Measurements from ENCODE around the gene TPCN2.
"Not testable (repeated sequence)": the region's sequence is repeated elsewhere in the genome, so short reads cannot be mapped to it uniquely, and the experiment has no call there.

The TPCN2 gene

GRCh38 chr11:69048694-69049489 is at the start of gene TPCN2:
TSS of gene TPCN2 (plus strand) at chr11:69048932. CDS start at chr11:69048998, 66 bp downstream.
- Histone ChIP-seq H3K27ac (ENCODE audit: low read depth, low read length) (peak within 1 kb of the TSS; percentile 47), H3K36me3 (ENCODE audit: control insufficient read depth, insufficient read depth, low read length) (0 out of 2 replicates have a peak, but pooled peaks cover 3% of the 10 kb centered on the region), H3K9me3 (ENCODE audit: control insufficient read depth, insufficient read depth, low read length) (no peaks in the 10 kb centered on the region), H3K4me3 (ENCODE audit: low read depth, low read length) (peak within 1 kb of the TSS; percentile 79), H3K9ac (ENCODE audit: low read depth, low read length) (peak within 1 kb of the TSS; percentile 75; the same call in 1 of the 2 replicates), H3K4me1 (ENCODE audit: control insufficient read depth, insufficient read depth, low read length) (peaks cover 16% of the 10 kb centered on the region), H3K27me3 (ENCODE audit: control insufficient read depth, insufficient read depth, low read length) (no peaks in the 10 kb centered on the region)

GRCh38 chr11:68999093-68999747 is 49.5 kb upstream of the TPCN2 start:
- no peaks in the 10 kb centered on the region for H3K27me3 ChIP-seq (ENCODE audit: control insufficient read depth, insufficient read depth, low read length)
- peaks cover 4% of the 10 kb centered on the region; the same call in 1 of the 2 replicates for H3K4me1 ChIP-seq (ENCODE audit: control insufficient read depth, insufficient read depth, low read length)
- no peak overlapping the region for H3K27ac ChIP-seq (ENCODE audit: low read depth, low read length)
- no peaks in the 10 kb centered on the region for H3K36me3 ChIP-seq (ENCODE audit: control insufficient read depth, insufficient read depth, low read length)
- H3K9ac ChIP-seq (ENCODE audit: low read depth, low read length): no peak overlapping the region
- H3K9me3 ChIP-seq (ENCODE audit: control insufficient read depth, insufficient read depth, low read length): no peaks in the 10 kb centered on the region
- no peak overlapping the region for H3K4me3 ChIP-seq (ENCODE audit: low read depth, low read length)

- not testable (repeated sequence) for H3K27ac ChIP-seq (ENCODE audit: low read depth, low read length); H3K9me3 ChIP-seq (ENCODE audit: control insufficient read depth, insufficient read depth, low read length); H3K36me3 ChIP-seq (ENCODE audit: control insufficient read depth, insufficient read depth, low read length); H3K9ac ChIP-seq (ENCODE audit: low read depth, low read length); H3K4me1 ChIP-seq (ENCODE audit: control insufficient read depth, insufficient read depth, low read length); H3K4me3 ChIP-seq (ENCODE audit: low read depth, low read length); H3K27me3 ChIP-seq (ENCODE audit: control insufficient read depth, insufficient read depth, low read length)
Observed at GRCh38 chr11:68999748-69000355, 48.9 kb upstream of the TPCN2 start.

- no peaks in the 10 kb centered on the region for H3K9me3 ChIP-seq (ENCODE audit: control insufficient read depth, insufficient read depth, low read length)
- H3K4me1 ChIP-seq (ENCODE audit: control insufficient read depth, insufficient read depth, low read length): peaks cover 4% of the 10 kb centered on the region; the same call in 1 of the 2 replicates
- no peaks in the 10 kb centered on the region for H3K27me3 ChIP-seq (ENCODE audit: control insufficient read depth, insufficient read depth, low read length)
- H3K36me3 ChIP-seq (ENCODE audit: control insufficient read depth, insufficient read depth, low read length): no peaks in the 10 kb centered on the region
- no peak overlapping the region for H3K4me3 ChIP-seq (ENCODE audit: low read depth, low read length)
- no peak overlapping the region for H3K9ac ChIP-seq (ENCODE audit: low read depth, low read length)
- H3K27ac ChIP-seq (ENCODE audit: low read depth, low read length): no peak overlapping the region
Observed at GRCh38 chr11:69000391-69000790, 48.3 kb upstream of the TPCN2 start.

- H3K4me3 ChIP-seq (ENCODE audit: low read depth, low read length): no peak overlapping the region
- no peaks in the 10 kb centered on the region for H3K9me3 ChIP-seq (ENCODE audit: control insufficient read depth, insufficient read depth, low read length)
- no peaks in the 10 kb centered on the region for H3K27me3 ChIP-seq (ENCODE audit: control insufficient read depth, insufficient read depth, low read length)
- peaks cover 4% of the 10 kb centered on the region; the same call in 1 of the 2 replicates for H3K4me1 ChIP-seq (ENCODE audit: control insufficient read depth, insufficient read depth, low read length)
- no peaks in the 10 kb centered on the region for H3K36me3 ChIP-seq (ENCODE audit: control insufficient read depth, insufficient read depth, low read length)
- no peak overlapping the region for H3K27ac ChIP-seq (ENCODE audit: low read depth, low read length)
- no peak overlapping the region for H3K9ac ChIP-seq (ENCODE audit: low read depth, low read length)
Observed at GRCh38 chr11:69000831-69001242, 47.9 kb upstream of the TPCN2 start.

GRCh38 chr11:69001243-69002081 is 47.3 kb upstream of the TPCN2 start:
- Histone ChIP-seq H3K36me3 (ENCODE audit: control insufficient read depth, insufficient read depth, low read length) (no peaks in the 10 kb centered on the region), H3K9ac (ENCODE audit: low read depth, low read length) (no peak overlapping the region), H3K9me3 (ENCODE audit: control insufficient read depth, insufficient read depth, low read length) (no peaks in the 10 kb centered on the region), H3K27ac (ENCODE audit: low read depth, low read length) (no peak overlapping the region), H3K4me3 (ENCODE audit: low read depth, low read length) (no peak overlapping the region), H3K27me3 (ENCODE audit: control insufficient read depth, insufficient read depth, low read length) (no peaks in the 10 kb centered on the region), H3K4me1 (ENCODE audit: control insufficient read depth, insufficient read depth, low read length) (peaks cover 4% of the 10 kb centered on the region; the same call in 1 of the 2 replicates)

DNA sequence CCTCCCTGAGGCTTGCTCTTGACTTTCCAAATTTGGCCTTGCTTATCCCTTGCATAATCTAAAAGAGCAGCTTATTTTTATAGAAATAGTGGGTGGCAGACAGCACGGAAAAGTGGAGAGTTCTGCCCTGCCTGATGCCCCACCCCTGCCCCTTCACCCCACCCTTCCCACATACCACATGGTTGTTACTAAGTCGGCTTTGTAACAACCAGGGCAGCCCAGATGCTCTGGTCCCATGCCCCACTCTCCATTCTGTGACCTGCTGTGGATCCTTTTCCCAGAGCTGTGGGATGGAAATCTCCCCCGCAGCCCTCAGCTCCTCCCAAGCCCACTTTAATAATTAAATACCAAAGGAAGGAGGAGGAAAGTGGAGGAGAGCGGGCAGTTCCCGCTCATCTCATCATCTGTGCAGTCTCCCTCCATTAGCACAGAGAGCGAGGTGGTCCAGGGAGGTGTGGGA is 46.6 kb upstream of the TPCN2 start:
- no peak overlapping the region for H3K27ac ChIP-seq (ENCODE audit: low read depth, low read length)
- no peak overlapping the region for H3K4me3 ChIP-seq (ENCODE audit: low read depth, low read length)
- no peaks in the 10 kb centered on the region for H3K27me3 ChIP-seq (ENCODE audit: control insufficient read depth, insufficient read depth, low read length)
- no peaks in the 10 kb centered on the region for H3K36me3 ChIP-seq (ENCODE audit: control insufficient read depth, insufficient read depth, low read length)
- H3K9ac ChIP-seq (ENCODE audit: low read depth, low read length): no peak overlapping the region
- no peaks in the 10 kb centered on the region for H3K9me3 ChIP-seq (ENCODE audit: control insufficient read depth, insufficient read depth, low read length)
- H3K4me1 ChIP-seq (ENCODE audit: control insufficient read depth, insufficient read depth, low read length): peaks cover 4% of the 10 kb centered on the region; the same call in 1 of the 2 replicates

- Histone ChIP-seq H3K9ac (ENCODE audit: low read depth, low read length) (no peak overlapping the region), H3K27me3 (ENCODE audit: control insufficient read depth, insufficient read depth, low read length) (no peaks in the 10 kb centered on the region), H3K4me1 (ENCODE audit: control insufficient read depth, insufficient read depth, low read length) (peaks cover 7% of the 10 kb centered on the region; the same call in 1 of the 2 replicates), H3K4me3 (ENCODE audit: low read depth, low read length) (no peak overlapping the region), H3K36me3 (ENCODE audit: control insufficient read depth, insufficient read depth, low read length) (no peaks in the 10 kb centered on the region), H3K27ac (ENCODE audit: low read depth, low read length) (no peak overlapping the region), H3K9me3 (ENCODE audit: control insufficient read depth, insufficient read depth, low read length) (no peaks in the 10 kb centered on the region)
Observed at GRCh38 chr11:69002570-69003231, 46.0 kb upstream of the TPCN2 start.

GRCh38 chr11:69003301-69003865 is 45.3 kb upstream of the TPCN2 start:
- Histone ChIP-seq H3K27me3 (ENCODE audit: control insufficient read depth, insufficient read depth, low read length) (no peaks in the 10 kb centered on the region), H3K9ac (ENCODE audit: low read depth, low read length) (no peak overlapping the region), H3K36me3 (ENCODE audit: control insufficient read depth, insufficient read depth, low read length) (no peaks in the 10 kb centered on the region), H3K4me1 (ENCODE audit: control insufficient read depth, insufficient read depth, low read length) (peaks cover 10% of the 10 kb centered on the region), H3K27ac (ENCODE audit: low read depth, low read length) (no peak overlapping the region), H3K9me3 (ENCODE audit: control insufficient read depth, insufficient read depth, low read length) (no peaks in the 10 kb centered on the region), H3K4me3 (ENCODE audit: low read depth, low read length) (no peak overlapping the region)
